NAMALWA (cell line): ENCODE data around the gene COMMD4.
"Not testable (repeated sequence)": the region's sequence is repeated elsewhere in the genome, so short reads cannot be mapped to it uniquely, and the experiment has no call there.

Source experiments
- DNase-seq: peaks from one replicate; pipeline ENCODE4 v3.0.0-alpha.2; 2015; ENCODE audit warnings: low spot score

The COMMD4 gene

DNA sequence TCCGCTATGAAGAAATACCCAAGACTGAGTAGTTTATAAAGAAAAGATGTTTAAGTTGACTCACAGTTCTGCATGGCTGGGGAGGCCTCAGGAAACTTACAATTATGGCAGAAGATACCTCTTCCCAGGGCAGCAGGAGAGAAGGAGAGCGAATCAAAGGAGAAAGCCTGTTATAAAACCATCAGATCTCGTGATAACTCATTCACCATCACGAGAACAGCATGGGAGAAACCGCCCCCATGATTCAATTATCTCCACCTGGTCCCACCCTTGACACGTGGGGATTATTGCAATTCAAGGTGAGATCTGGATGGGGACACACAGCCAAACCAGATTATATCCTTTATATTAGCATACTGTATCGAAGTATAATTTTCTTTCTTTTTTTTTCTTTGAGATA is 3.8 kb upstream of the COMMD4 start:
- not testable (repeated sequence) for DNase-seq

GRCh38 chr15:75333654-75334419 is 2.0 kb upstream of the COMMD4 start:
- peak; percentile 36 for DNase-seq

DNA sequence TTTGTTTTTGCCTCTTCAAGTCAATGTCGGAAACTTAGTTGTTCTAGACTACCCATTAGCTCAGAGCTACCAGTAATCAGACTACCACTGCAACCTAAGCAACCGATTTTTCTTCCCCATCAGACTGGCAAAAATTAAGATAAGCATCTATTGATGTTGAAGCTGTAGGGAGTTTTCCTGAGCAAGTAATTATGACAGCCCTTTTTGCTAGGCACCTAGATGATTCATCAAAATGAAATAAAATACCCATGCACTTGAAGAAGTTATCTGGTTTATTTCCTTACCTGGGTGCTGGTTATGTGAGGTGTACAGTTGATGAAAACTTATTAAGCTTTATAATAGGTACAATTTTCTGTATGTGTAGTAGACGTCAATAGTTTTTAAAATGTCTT is 554 bp upstream of the COMMD4 start:
- DNase-seq, result no peak

GRCh38 chr15:75338661-75339240 is 2.9 kb downstream of the COMMD4 start:
- no peak for DNase-seq

DNA sequence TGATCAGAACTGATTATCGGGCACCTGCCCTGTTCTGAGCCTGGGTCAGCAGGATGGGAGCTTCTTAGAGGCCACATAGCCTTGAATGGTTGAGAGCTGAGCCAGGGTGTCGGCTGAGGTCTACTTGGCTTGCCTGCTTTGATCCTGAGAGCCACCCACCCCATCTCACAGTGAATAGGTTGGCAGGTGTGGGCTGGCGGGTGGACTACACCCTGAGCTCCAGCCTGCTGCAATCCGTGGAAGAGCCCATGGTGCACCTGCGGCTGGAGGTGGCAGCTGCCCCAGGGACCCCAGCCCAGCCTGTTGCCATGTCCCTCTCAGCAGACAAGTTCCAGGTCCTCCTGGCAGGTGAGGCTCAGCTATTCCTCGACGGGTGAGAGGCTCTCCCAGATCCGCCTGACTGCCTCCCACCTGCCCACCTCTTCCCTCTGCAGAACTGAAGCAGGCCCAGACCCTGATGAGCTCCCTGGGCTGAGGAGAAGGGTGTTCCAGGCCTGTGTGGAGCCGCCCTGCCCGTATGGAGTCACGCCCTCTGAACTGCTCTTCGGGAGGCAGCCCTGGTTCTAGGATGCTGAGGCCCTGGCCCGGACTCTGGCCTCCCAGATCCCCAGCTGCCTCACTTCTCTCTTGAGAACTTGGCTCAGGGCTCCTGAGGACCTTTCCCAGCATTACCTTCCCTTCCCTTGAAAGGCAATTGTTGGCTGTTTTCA is 3.8 kb downstream of the COMMD4 start:
- DNase-seq, result no peak

- no peak for DNase-seq
Measured at GRCh38 chr15:75342221-75342620, 6.4 kb downstream of the COMMD4 start.

DNA sequence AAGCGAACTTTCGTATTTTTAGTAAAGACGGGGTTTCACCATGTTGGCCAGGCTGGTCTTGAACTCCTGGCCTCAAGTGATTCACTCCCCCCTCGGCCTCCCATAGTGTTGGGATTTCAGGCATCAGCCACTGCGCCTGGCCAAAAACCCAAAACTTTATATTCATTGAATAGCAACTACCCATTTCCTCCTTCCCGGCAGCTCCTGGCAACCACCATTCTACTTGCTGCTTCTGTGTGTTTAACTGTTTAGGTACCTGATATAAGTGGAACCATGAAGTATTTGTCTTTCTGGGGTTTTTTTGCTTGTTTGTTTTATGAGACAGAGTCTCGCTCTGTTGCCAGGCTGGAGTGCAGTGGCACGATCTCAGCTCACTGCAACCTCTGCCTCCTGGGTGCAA is 8.1 kb downstream of the COMMD4 start:
- not testable (repeated sequence) for DNase-seq

DNA sequence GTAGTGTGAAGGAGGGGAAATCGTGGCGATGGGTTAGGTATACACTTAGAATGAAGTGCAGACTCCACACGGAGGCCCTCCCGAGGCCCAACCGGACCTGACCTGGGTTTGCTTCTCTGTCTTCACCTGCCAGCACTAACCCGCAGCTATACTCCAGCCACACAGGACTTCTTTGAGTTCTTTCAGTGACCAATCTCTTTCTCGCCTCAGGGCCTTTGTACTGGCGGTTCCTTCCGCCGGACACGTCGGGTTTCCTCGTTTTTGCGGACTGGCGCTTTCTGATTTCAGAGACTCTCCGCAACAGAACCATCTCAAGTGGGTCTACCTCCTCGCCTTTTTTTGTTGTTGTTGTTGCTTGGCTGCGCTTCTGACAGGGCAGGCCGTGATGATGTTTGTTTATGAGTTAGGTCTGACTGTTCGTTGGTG is 10.9 kb downstream of the COMMD4 start, which contains the start of gene NEIL1:
NEIL1 (plus strand) TSS at position 244 of the 426 bp plus-strand sequence. CDS start 1,867 bp downstream, outside the sequence.
- DNase-seq, result peak; percentile 96

- no peak for DNase-seq
Measured at GRCh38 chr15:75347222-75348033, 11.6 kb downstream of the COMMD4 start.

DNA sequence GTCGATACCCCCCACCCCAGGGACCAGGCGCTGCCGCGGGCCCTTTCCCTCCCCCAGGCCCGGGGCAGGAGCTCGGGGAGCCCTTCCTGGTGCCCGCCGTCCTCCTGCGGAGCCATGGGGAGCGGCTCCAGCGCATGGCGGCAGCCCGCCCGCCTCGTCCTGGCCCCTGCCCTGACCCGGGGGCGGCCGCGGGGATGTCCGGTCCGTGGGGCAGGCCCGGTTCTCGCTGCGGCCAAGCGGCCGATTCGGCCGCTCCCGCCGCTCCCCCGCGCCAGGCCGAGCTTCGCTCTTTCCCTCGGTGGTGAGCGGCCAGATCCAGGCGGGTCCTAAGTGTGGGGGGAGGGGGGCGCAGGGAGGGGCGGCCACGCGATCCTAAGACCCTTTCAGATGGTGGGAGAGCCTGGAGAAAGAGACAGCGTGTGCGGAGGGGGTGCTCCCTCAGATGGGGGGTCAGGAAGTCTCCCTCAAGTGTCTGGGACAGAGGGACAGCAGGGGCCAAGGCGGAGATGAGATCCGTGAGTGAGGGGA is 12.2 kb downstream of the COMMD4 start:
- DNase-seq, result no peak

DNA sequence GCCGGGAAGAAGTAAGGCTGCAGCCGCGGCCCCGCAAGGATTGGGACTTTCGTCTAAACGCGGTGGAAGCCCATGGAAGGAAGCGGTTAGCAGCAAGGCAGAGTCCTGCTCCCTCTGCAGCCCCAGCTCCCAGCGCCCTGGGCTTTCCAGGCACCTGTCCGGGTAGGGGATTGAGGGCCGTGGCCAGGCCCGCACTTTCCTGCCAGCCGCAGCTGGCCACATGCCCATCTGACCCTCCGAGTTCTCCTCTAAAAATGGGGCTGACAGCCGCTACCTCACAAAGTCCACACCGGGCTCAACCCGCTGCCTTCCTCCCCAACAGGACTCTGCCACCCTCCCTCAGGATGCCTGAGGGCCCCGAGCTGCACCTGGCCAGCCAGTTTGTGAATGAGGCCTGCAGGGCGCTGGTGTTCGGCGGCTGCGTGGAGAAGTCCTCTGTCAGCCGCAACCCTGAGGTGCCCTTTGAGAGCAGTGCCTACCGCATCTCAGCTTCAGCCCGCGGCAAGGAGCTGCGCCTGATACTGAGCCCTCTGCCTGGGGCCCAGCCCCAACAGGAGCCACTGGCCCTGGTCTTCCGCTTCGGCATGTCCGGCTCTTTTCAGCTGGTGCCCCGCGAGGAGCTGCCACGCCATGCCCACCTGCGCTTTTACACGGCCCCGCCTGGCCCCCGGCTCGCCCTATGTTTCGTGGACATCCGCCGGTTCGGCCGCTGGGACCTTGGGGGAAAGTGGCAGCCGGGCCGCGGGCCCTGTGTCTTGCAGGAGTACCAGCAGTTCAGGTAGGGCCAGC is 12.9 kb downstream of the COMMD4 start:
- DNase-seq, result peak; percentile 38

DNA sequence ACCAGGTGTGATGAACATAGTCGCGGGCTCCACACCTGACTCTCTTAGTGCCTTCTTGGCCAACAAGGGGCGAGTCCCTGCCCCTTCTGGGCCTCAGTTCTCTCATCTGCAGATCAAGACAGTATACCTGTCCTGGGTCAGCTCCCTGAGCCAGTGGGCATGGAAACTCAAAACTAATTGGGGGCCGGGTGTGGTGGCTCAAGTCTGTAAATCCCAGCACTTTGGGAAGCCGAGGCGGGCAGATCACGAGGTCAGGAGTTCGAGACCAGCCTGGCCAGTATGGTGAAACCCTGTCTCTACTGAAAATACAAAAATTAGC is 13.4 kb downstream of the COMMD4 start:
- DNase-seq, result not testable (repeated sequence)

DNA sequence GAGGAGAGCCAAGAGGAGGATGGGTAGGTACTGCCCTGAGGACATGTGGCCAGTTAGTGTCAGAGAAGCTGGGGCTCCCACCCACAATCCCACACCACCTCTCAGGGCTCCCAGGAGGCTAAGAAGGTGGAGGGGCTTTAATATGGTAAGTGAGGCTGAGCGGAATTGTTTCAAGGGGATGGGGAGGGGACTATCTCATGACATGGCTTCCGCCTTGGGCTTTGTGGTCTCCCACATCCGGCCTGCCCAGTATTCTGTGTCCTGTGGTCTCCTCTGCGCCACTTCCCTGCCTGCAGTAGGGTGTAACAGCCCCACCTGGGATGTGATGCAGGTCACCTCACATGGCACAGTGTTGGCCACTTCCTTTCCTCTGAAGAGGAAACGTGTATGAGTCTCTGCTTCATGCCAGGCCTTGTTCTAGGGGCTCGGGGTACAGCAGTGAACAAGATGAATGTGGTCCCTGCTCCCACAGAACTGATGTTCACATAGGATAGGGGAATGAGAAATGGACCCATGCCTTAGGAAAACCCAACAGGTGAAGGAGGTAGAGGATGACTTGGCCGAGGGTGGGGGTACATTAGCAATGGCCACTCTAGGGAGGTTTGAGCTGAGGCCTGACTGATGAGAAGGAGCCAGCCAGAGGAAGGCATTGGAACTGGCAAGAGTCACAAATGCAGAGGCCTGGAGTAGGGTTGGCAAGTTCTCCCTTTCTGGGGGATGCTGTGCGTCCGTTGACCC is 14.2 kb downstream of the COMMD4 start:
- DNase-seq, result peak; percentile 94

- peak; percentile 33 for DNase-seq
Measured at GRCh38 chr15:75350601-75351361, 14.9 kb downstream of the COMMD4 start.

DNA sequence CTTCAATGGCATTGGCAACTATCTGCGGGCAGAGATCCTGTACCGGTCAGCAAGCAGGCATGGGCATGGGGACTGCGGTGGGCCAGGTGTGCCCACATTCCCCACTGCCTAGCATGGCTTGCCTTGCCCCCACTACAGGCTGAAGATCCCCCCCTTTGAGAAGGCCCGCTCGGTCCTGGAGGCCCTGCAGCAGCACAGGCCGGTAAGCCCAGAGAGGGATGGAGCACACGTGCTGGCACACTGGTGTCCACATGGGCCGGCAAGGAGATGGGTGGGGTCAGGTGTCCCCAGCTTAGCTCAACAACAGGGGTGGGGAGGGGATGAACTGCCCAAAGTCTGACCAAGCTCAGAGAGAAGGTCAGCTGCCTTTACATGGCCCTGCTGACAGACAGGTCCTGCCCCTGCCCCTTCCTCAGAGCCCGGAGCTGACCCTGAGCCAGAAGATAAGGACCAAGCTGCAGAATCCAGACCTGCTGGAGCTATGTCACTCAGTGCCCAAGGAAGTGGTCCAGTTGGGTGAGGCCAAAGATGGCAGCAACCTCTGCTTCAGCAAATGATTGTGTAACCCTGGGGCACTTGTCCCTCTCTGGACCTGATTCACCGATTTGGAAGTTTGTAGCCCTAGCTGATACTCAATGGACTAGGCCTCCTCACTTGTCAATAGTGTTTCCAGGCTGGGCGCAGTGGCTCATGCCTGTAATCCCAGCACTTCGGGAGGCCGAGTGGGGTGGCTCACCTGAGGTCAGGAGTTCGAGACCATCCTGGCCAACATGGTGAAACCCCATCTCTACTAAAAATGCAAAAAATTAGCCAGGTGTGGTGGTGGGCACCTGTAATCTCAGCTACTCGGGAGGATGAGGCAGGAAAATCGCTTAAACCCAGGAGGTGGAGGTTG is 16.6 kb downstream of the COMMD4 start:
- DNase-seq, result no peak

GRCh38 chr15:75353604-75354003 is 17.7 kb downstream of the COMMD4 start:
- no peak for DNase-seq

DNA sequence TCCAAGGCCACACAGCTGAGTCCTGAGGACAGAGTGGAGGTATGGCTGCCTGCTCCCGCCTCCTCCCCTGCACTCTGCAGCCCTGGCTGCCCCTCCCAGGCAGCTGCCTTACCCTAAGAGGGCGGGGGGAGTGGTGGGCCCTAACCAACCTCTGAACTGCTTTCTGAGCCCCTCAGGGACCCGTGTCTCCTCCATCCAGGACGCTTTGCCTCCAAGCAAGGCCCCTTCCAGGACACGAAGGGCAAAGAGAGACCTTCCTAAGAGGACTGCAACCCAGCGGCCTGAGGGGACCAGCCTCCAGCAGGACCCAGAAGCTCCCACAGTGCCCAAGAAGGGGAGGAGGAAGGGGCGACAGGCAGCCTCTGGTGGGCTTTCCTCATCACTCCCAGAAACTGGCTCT is 18.6 kb downstream of the COMMD4 start:
- no peak for DNase-seq

DNA sequence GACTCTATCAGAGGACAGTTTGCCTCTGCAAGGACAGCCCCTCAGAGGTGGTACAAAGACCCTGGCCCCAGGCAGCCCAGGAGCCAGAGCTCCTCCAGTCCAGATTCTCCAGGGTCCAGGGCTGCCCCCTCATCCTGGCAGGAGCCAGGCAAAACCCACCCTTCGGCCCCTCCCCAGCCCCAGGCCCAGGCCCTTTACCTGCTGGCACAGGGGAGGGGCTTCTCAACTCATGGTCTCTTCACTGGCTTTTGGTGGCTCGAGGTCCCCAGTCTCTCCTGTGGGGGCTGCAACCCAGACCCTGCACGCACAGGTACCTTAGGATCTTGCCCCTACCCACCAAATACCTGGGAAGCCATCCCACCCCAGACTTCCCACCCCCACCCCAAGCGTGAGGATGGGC is 19.5 kb downstream of the COMMD4 start:
- DNase-seq, result no peak

DNA sequence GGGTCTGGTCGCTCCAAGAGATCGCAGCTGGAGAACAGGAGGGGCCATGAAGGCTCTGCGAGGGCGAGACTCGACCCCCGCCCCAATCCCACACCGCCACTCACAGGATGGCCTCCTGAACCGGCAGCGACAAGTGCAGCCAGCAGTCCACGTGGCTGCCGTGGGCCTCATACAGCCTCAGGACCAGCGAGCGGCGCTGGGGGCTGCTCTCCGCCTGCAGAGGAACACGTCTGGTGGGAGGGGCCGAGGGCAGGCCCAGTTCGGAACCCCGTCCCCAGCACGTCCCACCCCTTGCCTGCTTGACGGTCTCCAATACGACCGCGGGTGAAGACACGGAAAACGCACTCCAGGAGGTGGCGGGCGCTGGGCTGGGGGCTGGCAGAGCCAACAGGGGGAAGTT is 20.1 kb downstream of the COMMD4 start:
- no peak for DNase-seq
